ENCODE results near the gene ADAMTS12. TPM values are rescaled to one million over a fixed set of nuclear protein-coding genes. Genes with fewer than 3 reads are reported as not detected.

Gene ADAMTS12
- total and polyA plus RNA-seq, 10 of the 15 experiments (the other 5 are each of a cell fraction or from before 2014, with no cell fraction given), result 0.11 to 35.8 (median 20.7) TPM

DNA sequence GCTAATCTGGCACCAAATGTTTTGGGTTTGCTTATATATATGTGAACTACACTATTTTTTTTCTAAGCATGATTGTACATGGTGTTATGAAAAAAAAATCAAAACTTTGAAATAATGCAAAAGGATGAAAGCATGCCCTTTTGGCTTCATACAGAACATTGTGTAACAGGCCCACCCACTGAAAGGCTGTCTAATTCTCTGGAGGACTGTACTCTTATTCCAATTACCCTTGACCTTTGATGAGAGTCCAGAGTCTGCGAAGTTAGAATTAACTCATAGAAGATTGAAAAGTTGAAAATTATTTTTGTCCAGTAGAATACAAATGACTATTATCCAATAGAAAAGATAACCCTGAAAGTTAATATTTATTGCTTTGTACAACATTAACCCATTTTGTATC, 117.4 kb downstream of the ADAMTS12 start:
- Histone ChIP-seq H3K4me3 (no peak overlapping the region), H4K20me1 (ENCODE audit: control insufficient read depth, insufficient read depth) (no peaks in the 10 kb centered on the region), H3K27ac (ENCODE audit: control insufficient read depth, insufficient read depth) (no peak overlapping the region), H3K9me3 (replicated peaks; ENCODE audit: control insufficient read depth, insufficient read depth, low read length) (peaks cover 2% of the 10 kb centered on the region), H3K36me3 (ENCODE audit: control insufficient read depth in 2 of 2, insufficient read depth in 2 of 2, low read length in 1 of 2) (no peaks in the 10 kb centered on the region), H2AFZ (ENCODE audit: control insufficient read depth, low read depth, low read length) (no peak overlapping the region), H3K79me2 (ENCODE audit: control insufficient read depth, insufficient read depth, low read length) (no peaks in the 10 kb centered on the region), H3K27me3 (replicated peaks in 1 of 2; ENCODE audit: control insufficient read depth in 2 of 2, insufficient read depth in 2 of 2, low read length in 1 of 2) (no peaks in the 10 kb centered on the region), H3K4me1 (ENCODE audit: control insufficient read depth, insufficient read depth, low read length) (peaks cover 5% of the 10 kb centered on the region), H3K9ac (ENCODE audit: control insufficient read depth, insufficient read depth, low read length) (no peak overlapping the region), H3K4me2 (ENCODE audit: control insufficient read depth, insufficient read depth) (no peak overlapping the region)
- TF ChIP-seq ZNF274 (IDR thresholded peaks at IDR 0.05; ENCODE audit: insufficient read depth, insufficient read length) (no peak), SMARCA5 (IDR thresholded peaks at IDR 0.05) (no peak), RELA (IDR thresholded peaks at IDR 0.05; ENCODE audit: borderline replicate concordance, partially characterized antibody) (no peak), JUND (IDR thresholded peaks at IDR 0.05; ENCODE audit: low read depth, low read length) (no peak), STAT1 (conservative IDR thresholded peaks at IDR 0.05) (no peak), MTA2 (IDR thresholded peaks at IDR 0.05; ENCODE audit: low read depth) (no peak), ZNF384 (IDR thresholded peaks at IDR 0.05; ENCODE audit: borderline replicate concordance, low read depth, low read length) (no peak), NFYB (IDR thresholded peaks at IDR 0.05; ENCODE audit: insufficient read depth, low read depth, low read length) (no peak), POLR2AphosphoS5 (IDR thresholded peaks at IDR 0.05; ENCODE audit: low read length) (no peak), SRF (IDR thresholded peaks at IDR 0.05; ENCODE audit: low read depth in 2 of 2, low read length in 2 of 2) (no peak), IRF4 (IDR thresholded peaks at IDR 0.05; ENCODE audit: low read depth, low read length) (no peak), IKZF2 (IDR thresholded peaks at IDR 0.05) (no peak), GABPA (IDR thresholded peaks at IDR 0.05; ENCODE audit: low read depth) (no peak), TBL1XR1 (IDR thresholded peaks at IDR 0.05; ENCODE audit: low read depth, low read length) (no peak)
- TF ChIP-seq, protein P1, sequence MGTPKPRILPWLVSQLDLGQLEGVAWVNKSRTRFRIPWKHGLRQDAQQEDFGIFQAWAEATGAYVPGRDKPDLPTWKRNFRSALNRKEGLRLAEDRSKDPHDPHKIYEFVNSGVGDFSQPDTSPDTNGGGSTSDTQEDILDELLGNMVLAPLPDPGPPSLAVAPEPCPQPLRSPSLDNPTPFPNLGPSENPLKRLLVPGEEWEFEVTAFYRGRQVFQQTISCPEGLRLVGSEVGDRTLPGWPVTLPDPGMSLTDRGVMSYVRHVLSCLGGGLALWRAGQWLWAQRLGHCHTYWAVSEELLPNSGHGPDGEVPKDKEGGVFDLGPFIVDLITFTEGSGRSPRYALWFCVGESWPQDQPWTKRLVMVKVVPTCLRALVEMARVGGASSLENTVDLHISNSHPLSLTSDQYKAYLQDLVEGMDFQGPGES (IDR thresholded peaks at IDR 0.05), result no peak
- TF ChIP-seq, protein P2, sequence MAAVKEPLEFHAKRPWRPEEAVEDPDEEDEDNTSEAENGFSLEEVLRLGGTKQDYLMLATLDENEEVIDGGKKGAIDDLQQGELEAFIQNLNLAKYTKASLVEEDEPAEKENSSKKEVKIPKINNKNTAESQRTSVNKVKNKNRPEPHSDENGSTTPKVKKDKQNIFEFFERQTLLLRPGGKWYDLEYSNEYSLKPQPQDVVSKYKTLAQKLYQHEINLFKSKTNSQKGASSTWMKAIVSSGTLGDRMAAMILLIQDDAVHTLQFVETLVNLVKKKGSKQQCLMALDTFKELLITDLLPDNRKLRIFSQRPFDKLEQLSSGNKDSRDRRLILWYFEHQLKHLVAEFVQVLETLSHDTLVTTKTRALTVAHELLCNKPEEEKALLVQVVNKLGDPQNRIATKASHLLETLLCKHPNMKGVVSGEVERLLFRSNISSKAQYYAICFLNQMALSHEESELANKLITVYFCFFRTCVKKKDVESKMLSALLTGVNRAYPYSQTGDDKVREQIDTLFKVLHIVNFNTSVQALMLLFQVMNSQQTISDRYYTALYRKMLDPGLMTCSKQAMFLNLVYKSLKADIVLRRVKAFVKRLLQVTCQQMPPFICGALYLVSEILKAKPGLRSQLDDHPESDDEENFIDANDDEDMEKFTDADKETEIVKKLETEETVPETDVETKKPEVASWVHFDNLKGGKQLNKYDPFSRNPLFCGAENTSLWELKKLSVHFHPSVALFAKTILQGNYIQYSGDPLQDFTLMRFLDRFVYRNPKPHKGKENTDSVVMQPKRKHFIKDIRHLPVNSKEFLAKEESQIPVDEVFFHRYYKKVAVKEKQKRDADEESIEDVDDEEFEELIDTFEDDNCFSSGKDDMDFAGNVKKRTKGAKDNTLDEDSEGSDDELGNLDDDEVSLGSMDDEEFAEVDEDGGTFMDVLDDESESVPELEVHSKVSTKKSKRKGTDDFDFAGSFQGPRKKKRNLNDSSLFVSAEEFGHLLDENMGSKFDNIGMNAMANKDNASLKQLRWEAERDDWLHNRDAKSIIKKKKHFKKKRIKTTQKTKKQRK (IDR thresholded peaks at IDR 0.05; ENCODE audit: low read depth, low read length), result no peak
- TF ChIP-seq, protein P3, sequence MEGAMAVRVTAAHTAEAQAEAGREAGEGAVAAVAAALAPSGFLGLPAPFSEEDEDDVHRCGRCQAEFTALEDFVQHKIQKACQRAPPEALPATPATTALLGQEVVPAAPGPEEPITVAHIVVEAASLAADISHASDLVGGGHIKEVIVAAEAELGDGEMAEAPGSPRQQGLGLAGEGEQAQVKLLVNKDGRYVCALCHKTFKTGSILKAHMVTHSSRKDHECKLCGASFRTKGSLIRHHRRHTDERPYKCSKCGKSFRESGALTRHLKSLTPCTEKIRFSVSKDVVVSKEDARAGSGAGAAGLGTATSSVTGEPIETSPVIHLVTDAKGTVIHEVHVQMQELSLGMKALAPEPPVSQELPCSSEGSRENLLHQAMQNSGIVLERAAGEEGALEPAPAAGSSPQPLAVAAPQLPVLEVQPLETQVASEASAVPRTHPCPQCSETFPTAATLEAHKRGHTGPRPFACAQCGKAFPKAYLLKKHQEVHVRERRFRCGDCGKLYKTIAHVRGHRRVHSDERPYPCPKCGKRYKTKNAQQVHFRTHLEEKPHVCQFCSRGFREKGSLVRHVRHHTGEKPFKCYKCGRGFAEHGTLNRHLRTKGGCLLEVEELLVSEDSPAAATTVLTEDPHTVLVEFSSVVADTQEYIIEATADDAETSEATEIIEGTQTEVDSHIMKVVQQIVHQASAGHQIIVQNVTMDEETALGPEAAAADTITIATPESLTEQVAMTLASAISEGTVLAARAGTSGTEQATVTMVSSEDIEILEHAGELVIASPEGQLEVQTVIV (IDR thresholded peaks at IDR 0.05; ENCODE audit: borderline replicate concordance, partially characterized antibody), result no peak
- DNase-seq (ENCODE audit: low read depth, low spot score) (no peak), FAIRE-seq (no peak), ATAC-seq (no peak)
- in situ Hi-C loops (cut with MboI), result no loop called here
- 100% methylated on average over 1 of the region's 1 CpG for WGBS (ENCODE audit: insufficient coverage, insufficient replicate concordance, low lambda C conversion rate, missing lambda C conversion rate)
- ChIA-PET SMC1A (ENCODE audit: uncharacterized antibody, unreplicated experiment) (interaction anchor here (1.7 kb wide), 1 partner anchor 53 kb away, joined by 3 read pairs; no protein-coding TSS in a partner anchor), CTCF (no interaction called here), RAD21 (ENCODE audit: unreplicated experiment) (no interaction called here), POLR2A (no interaction called here)
- intact Hi-C loops (cut with micrococcal nuclease; ENCODE audit: unreplicated experiment), result no loop called here
- no TSS peak for BruUV-seq (replicated peaks)
